Lower lobe of right lung (tissue), 2 donors: ENCODE results near the gene ZNF740. TPM values are rescaled to one million over a fixed set of nuclear protein-coding genes. Genes with fewer than 3 reads are reported as not detected.

ENCODE experiments used
- ATAC-seq, 2 donors: fragments of 200-7000 bp; cut with Tn5 transposase; one replicate each; pipeline ENCODE4 v1.9.1; 2020 to 2022; ENCODE audit warnings: mild to moderate bottlenecking in 2 of 2, moderate library complexity in 2 of 2
- DNase-seq: peaks from one replicate; pipeline ENCODE4 v3.0.0-alpha.2; 2020
- H3K27ac ChIP-seq: fragments of 200-600 bp; one replicate; pipeline ENCODE4 v1.8.0; 2022
- H3K27me3 ChIP-seq: fragments of 200-600 bp; one replicate; pipeline ENCODE4 v1.8.0; 2022; ENCODE audit warnings: low read depth
- H3K36me3 ChIP-seq: fragments of 200-600 bp; one replicate; pipeline ENCODE4 v1.8.0; 2022; ENCODE audit warnings: mild to moderate bottlenecking
- H3K4me1 ChIP-seq: fragments of 200-600 bp; one replicate; pipeline ENCODE4 v1.8.0; 2022
- H3K4me3 ChIP-seq: fragments of 200-600 bp; one replicate; pipeline ENCODE4 v1.8.0; 2022; ENCODE audit warnings: mild to moderate bottlenecking
- H3K9me3 ChIP-seq: fragments of 200-600 bp; one replicate; pipeline ENCODE4 v1.8.0; 2022
- intact Hi-C: fragments of 100-400 bp; cut with DNase I; formaldehyde crosslinking; loops from one replicate; pipeline ENCODE4 v1.11.0; 2022
- total RNA-seq: library from RNA; stranded (reverse); fragmentation: NEBNext Ultra II Directional; extraction: Animal tissue kit (Norgen Biotek cat#: 25700); gene quantifications from one replicate; pipeline ENCODE4 v1.2.1, GENCODE V29; 2021
- TF ChIP-seq, protein P1 (sequence below): fragments of 200-600 bp; IDR thresholded peaks from one replicate; pipeline ENCODE4 v1.8.0; 2022; ENCODE audit warnings: antibody characterized with exemption, mild to moderate bottlenecking
- donor health status: DM: no; HTN: yes; CAD: no; lungs with severe emphysema.

The ZNF740 gene
- total RNA-seq, 1 donor from 2014 or later = 49.5 TPM

DNA sequence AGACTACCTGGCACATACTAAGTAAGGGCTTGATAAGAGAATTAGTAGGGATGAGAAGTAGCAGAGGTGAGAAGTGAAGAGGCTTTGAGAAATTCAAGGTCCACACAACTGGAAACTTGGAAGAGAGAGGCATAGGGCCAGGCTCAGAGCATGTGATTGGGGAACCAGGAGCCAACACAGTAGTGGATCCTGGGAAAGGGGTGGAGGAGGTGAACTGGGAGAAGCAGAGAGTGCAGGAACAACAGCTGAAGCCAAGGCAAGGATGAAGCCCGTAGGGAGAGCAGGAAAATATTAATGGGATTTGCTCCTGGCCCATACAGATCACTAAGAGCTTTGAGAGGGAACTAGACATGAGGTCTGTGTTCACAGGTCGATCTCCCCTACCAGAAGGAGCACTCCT, 27.9 kb downstream of the ZNF740 start:
- H3K27ac ChIP-seq = peak overlapping the region; percentile 46
- TF ChIP-seq, protein P1, sequence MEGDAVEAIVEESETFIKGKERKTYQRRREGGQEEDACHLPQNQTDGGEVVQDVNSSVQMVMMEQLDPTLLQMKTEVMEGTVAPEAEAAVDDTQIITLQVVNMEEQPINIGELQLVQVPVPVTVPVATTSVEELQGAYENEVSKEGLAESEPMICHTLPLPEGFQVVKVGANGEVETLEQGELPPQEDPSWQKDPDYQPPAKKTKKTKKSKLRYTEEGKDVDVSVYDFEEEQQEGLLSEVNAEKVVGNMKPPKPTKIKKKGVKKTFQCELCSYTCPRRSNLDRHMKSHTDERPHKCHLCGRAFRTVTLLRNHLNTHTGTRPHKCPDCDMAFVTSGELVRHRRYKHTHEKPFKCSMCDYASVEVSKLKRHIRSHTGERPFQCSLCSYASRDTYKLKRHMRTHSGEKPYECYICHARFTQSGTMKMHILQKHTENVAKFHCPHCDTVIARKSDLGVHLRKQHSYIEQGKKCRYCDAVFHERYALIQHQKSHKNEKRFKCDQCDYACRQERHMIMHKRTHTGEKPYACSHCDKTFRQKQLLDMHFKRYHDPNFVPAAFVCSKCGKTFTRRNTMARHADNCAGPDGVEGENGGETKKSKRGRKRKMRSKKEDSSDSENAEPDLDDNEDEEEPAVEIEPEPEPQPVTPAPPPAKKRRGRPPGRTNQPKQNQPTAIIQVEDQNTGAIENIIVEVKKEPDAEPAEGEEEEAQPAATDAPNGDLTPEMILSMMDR = no peak
- intact Hi-C loops = no loop called here

GRCh38 chr12:53208877-53209463, 28.4 kb downstream of the ZNF740 start:
- ATAC-seq = peak; percentile 25 to 41

More for the DNA sequence above, 27.9 kb downstream of the ZNF740 start:
- H3K4me3 ChIP-seq = no peak overlapping the region
- ATAC-seq (no peak), DNase-seq (no peak)
- peaks cover 41% of the 10 kb centered on the region for H3K4me1 ChIP-seq
- H3K9me3 ChIP-seq = no peaks in the 10 kb centered on the region
- H3K27me3 ChIP-seq = no peaks in the 10 kb centered on the region
- peaks cover 31% of the 10 kb centered on the region for H3K36me3 ChIP-seq

DNA sequence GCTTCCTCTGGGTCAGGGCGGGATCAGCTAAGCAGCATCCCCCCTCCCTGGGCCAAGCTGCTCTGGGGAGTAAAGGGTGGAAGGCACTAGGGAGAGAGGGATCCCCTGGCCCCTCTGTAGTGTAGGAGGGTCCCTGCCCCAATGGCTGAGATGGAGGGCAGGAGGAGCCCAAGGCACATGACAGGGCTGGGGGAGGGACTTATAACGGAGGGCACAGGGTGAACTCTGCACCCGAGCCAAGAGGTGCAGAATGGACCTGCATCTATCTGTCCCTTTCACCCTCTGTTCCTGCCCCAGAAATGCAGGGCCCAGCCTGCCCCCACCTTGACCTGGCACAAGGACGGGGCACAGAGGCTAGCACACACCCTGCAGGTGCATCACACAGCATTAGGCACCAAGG, 30.3 kb downstream of the ZNF740 start:
- no peaks in the 10 kb centered on the region for H3K9me3 ChIP-seq
- H3K4me3 ChIP-seq = no peak overlapping the region
- peaks cover 65% of the 10 kb centered on the region for H3K4me1 ChIP-seq
- intact Hi-C loops = loop anchor here (5.0 kb wide), 1 partner anchor 76 kb away; no protein-coding TSS in a partner anchor
- DNase-seq = no peak
- H3K27me3 ChIP-seq = no peaks in the 10 kb centered on the region
- H3K36me3 ChIP-seq = peaks cover 53% of the 10 kb centered on the region
- no peak overlapping the region for H3K27ac ChIP-seq
- TF ChIP-seq, protein P1 = no peak
- ATAC-seq = no peak

More at GRCh38 chr12:53208877-53209463, 28.4 kb downstream of the ZNF740 start:
- Histone ChIP-seq H3K27ac (peak overlapping the region; percentile 46), H3K4me3 (peak overlapping the region; percentile 30), H3K9me3 (no peaks in the 10 kb centered on the region), H3K4me1 (peaks cover 46% of the 10 kb centered on the region), H3K36me3 (peaks cover 37% of the 10 kb centered on the region), H3K27me3 (no peaks in the 10 kb centered on the region)
- intact Hi-C loops = no loop called here
- DNase-seq = no peak
- TF ChIP-seq, protein P1 = no peak

GRCh38 chr12:53211476-53212381, 31.2 kb downstream of the ZNF740 start:
- Histone ChIP-seq H3K27me3 (no peaks in the 10 kb centered on the region), H3K36me3 (peaks cover 53% of the 10 kb centered on the region), H3K4me3 (no peak overlapping the region), H3K9me3 (no peaks in the 10 kb centered on the region), H3K4me1 (peaks cover 67% of the 10 kb centered on the region), H3K27ac (no peak overlapping the region)
- no peak for DNase-seq
- TF ChIP-seq, protein P1 = peak; percentile 15
- intact Hi-C loops = loop anchor here (5.0 kb wide), 1 partner anchor 76 kb away; no protein-coding TSS in a partner anchor
- ATAC-seq = no peak

GRCh38 chr12:53212931-53213330, 32.4 kb downstream of the ZNF740 start:
- Histone ChIP-seq H3K9me3 (no peaks in the 10 kb centered on the region), H3K4me1 (peaks cover 69% of the 10 kb centered on the region), H3K27ac (no peak overlapping the region), H3K4me3 (no peak overlapping the region), H3K36me3 (peaks cover 53% of the 10 kb centered on the region), H3K27me3 (no peaks in the 10 kb centered on the region)
- ATAC-seq = no peak
- TF ChIP-seq, protein P1 = no peak
- DNase-seq = no peak
- intact Hi-C loops = loop anchor here (5.0 kb wide), 1 partner anchor 74 kb away; no protein-coding TSS in a partner anchor
